H1 (cell line): Measurements from ENCODE around the gene MSI2. TPM values are rescaled to one million over a fixed set of nuclear protein-coding genes. Genes with fewer than 3 reads are reported as not detected.

Experiments
- CTCF ChIA-PET: fragments of 300-600 bp; sonication (Branson Sonifier 250); formaldehyde crosslinking; loops from one replicate; lab custom pipeline; 2021; ENCODE audit not compliant: partially characterized antibody; lab: Charles Lee
- POLR2A ChIA-PET: fragments of 300-600 bp; sonication (Branson Sonifier 250); formaldehyde crosslinking; loops from one replicate; lab custom pipeline; 2021; ENCODE audit warnings: inconsistent platforms; ENCODE audit not compliant: partially characterized antibody; lab: Charles Lee
- DNase-seq, 2 experiments: peaks; one replicate each; pipeline versions ENCODE4 v3.0.0 to v3.0.0-alpha.2; 2010 to 2022; ENCODE audit warnings: low spot score in 2 of 2, low read depth in 1 of 2, mixed read lengths in 1 of 2
- FAIRE-seq: peaks from 2 replicates; lab custom pipeline; 2011; peaks lifted over from hg19 to GRCh38; lab: Jason Lieb, UNC
- H2AFZ ChIP-seq: 2 replicates; pipeline ENCODE4 v1.8.1; 2012; ENCODE audit warnings: low read length, inconsistent platforms
- H2AK5ac ChIP-seq: 2 replicates; pipeline ENCODE4 v1.6.1; 2013; ENCODE audit warnings: low read depth, low read length
- H2BK120ac ChIP-seq: replicated peaks from 2 replicates; pipeline ENCODE3; 2013; ENCODE audit warnings: low read depth, low read length, inconsistent platforms
- H2BK12ac ChIP-seq: 2 replicates; pipeline ENCODE4 v1.6.1; 2013; ENCODE audit warnings: low read depth, low read length
- H2BK15ac ChIP-seq: 2 replicates; pipeline ENCODE4 v1.6.1; 2013; ENCODE audit warnings: low read length
- H2BK20ac ChIP-seq: 2 replicates; pipeline ENCODE4 v1.6.1; 2013; ENCODE audit warnings: low read length
- H2BK5ac ChIP-seq: 2 replicates; pipeline ENCODE4 v1.6.1; 2013; ENCODE audit warnings: low read depth, low read length
- H3K14ac ChIP-seq: 2 replicates; pipeline ENCODE4 v1.6.1; 2013; ENCODE audit warnings: inconsistent platforms; ENCODE audit not compliant: insufficient read length
- H3K18ac ChIP-seq: 2 replicates; pipeline ENCODE4 v1.6.1; 2013; ENCODE audit warnings: low read length; ENCODE audit errors: extremely low read depth
- H3K23ac ChIP-seq: 2 replicates; pipeline ENCODE4 v1.6.1; 2013; ENCODE audit warnings: inconsistent platforms; ENCODE audit not compliant: insufficient read length
- H3K23me2 ChIP-seq: 2 replicates; pipeline ENCODE4 v1.6.1; 2013; ENCODE audit warnings: low read depth, low read length
- H3K27ac ChIP-seq: 2 replicates; pipeline ENCODE4 v1.6.1; 2011; ENCODE audit warnings: low read depth, low read length, inconsistent platforms
- H3K27me3 ChIP-seq, 4 experiments: replicated peaks in 1 of 4; 1 replicate in 1 of 4; 2 replicates in 3 of 4; pipeline versions ENCODE4 v1.6.1 to v1.8.1; 2011 to 2013; ENCODE audit warnings: low read length in 3 of 4, mild to moderate bottlenecking in 3 of 4, inconsistent platforms in 2 of 4, mixed read lengths in 2 of 4, moderate library complexity in 1 of 4; ENCODE audit not compliant: control insufficient read depth in 3 of 4, insufficient read depth in 3 of 4; ENCODE audit errors: extremely low read depth in 1 of 4
- H3K36me3 ChIP-seq, 4 experiments: 2 replicates each; pipeline versions ENCODE4 v1.6.1 to v1.8.1; 2011 to 2013; ENCODE audit warnings: mild to moderate bottlenecking in 4 of 4, low read length in 3 of 4, moderate library complexity in 2 of 4, control low read depth in 1 of 4, inconsistent platforms in 1 of 4; ENCODE audit not compliant: insufficient read depth in 4 of 4, control insufficient read depth in 2 of 4
- H3K4ac ChIP-seq: replicated peaks from 2 replicates; pipeline ENCODE3; 2013; ENCODE audit warnings: low read length, low read depth, mixed read lengths, inconsistent platforms; ENCODE audit not compliant: insufficient read length
- H3K4me1 ChIP-seq, 4 experiments: replicated peaks in 1 of 4; 1 replicate in 1 of 4; 2 replicates in 3 of 4; pipeline versions ENCODE4 v1.6.1 to v1.8.1; 2011 to 2013; ENCODE audit warnings: low read length in 3 of 4, inconsistent platforms in 2 of 4, mixed read lengths in 1 of 4; ENCODE audit not compliant: insufficient read depth in 4 of 4, control insufficient read depth in 3 of 4
- H3K4me2 ChIP-seq, 2 experiments: 2 replicates each; pipeline versions ENCODE4 v1.6.1 to v1.8.1; 2011 to 2013; ENCODE audit warnings: low read depth in 2 of 2, low read length in 2 of 2, control low read depth in 1 of 2, inconsistent platforms in 1 of 2, mild to moderate bottlenecking in 1 of 2; ENCODE audit not compliant: insufficient read depth in 1 of 2
- H3K4me3 ChIP-seq, 4 experiments: fragments of 200-600, 300-600 bp in 1 of 4; sonication (generic), shearing (Covaris generic), sonication (Bioruptor Twin) in 1 of 4; 2 replicates each; pipeline versions ENCODE4 v1.5.1 to v1.8.1; 2011 to 2016; ENCODE audit warnings: low read length in 4 of 4, low read depth in 3 of 4, control low read depth in 2 of 4, inconsistent platforms in 2 of 4, mild to moderate bottlenecking in 2 of 4, mixed read lengths in 1 of 4, moderate library complexity in 1 of 4; ENCODE audit not compliant: insufficient read depth in 2 of 4; ENCODE audit errors: extremely low read depth in 1 of 4
- H3K56ac ChIP-seq: replicated peaks from 2 replicates; pipeline ENCODE3; 2013; ENCODE audit warnings: low read depth, mild to moderate bottlenecking, mixed read lengths, low read length, inconsistent platforms; ENCODE audit not compliant: insufficient read length
- H3K79me1 ChIP-seq: 2 replicates; pipeline ENCODE4 v1.6.1; 2013; ENCODE audit warnings: low read depth, low read length, control low read depth
- H3K79me2 ChIP-seq, 2 experiments: 2 replicates each; pipeline versions ENCODE4 v1.6.1 to v1.8.1; 2012 to 2013; ENCODE audit warnings: low read length in 2 of 2, mild to moderate bottlenecking in 2 of 2, inconsistent platforms in 1 of 2; ENCODE audit not compliant: insufficient read depth in 2 of 2, control insufficient read depth in 1 of 2
- H3K9ac ChIP-seq, 4 experiments: replicated peaks in 1 of 4; 1 replicate in 1 of 4; 2 replicates in 3 of 4; pipeline versions ENCODE4 v1.6.1 to v1.8.1; 2011 to 2013; ENCODE audit warnings: low read depth in 3 of 4, low read length in 3 of 4, control low read depth in 2 of 4, mild to moderate bottlenecking in 2 of 4, moderate library complexity in 2 of 4, inconsistent platforms in 1 of 4; ENCODE audit errors: extremely low read depth in 1 of 4
- H3K9me3 ChIP-seq, 2 experiments: 2 replicates each; pipeline versions ENCODE4 v1.6.1 to v1.8.1; 2012 to 2013; ENCODE audit warnings: mild to moderate bottlenecking in 2 of 2, moderate library complexity in 2 of 2, control low read depth in 1 of 2, inconsistent platforms in 1 of 2, low read depth in 1 of 2, low read length in 1 of 2, mixed read lengths in 1 of 2; ENCODE audit not compliant: insufficient read depth in 2 of 2
- H4K20me1 ChIP-seq, 2 experiments: replicated peaks in 1 of 2; 2 replicates each; pipeline versions ENCODE3 to v1.8.1; 2011 to 2013; ENCODE audit warnings: inconsistent platforms in 2 of 2, low read length in 2 of 2, mild to moderate bottlenecking in 1 of 2; ENCODE audit not compliant: insufficient read depth in 2 of 2, control insufficient read depth in 1 of 2
- H4K5ac ChIP-seq: 2 replicates; pipeline ENCODE4 v1.6.1; 2013; ENCODE audit warnings: low read length, low read depth, mixed read lengths, inconsistent platforms; ENCODE audit not compliant: insufficient read length
- H4K8ac ChIP-seq: 2 replicates; pipeline ENCODE4 v1.8.0; 2013; ENCODE audit warnings: mild to moderate bottlenecking, moderate library complexity, low read length, inconsistent platforms; ENCODE audit not compliant: insufficient read depth; ENCODE audit errors: extremely low read depth
- H4K91ac ChIP-seq: replicated peaks from 2 replicates; pipeline ENCODE3; 2013; ENCODE audit warnings: low read length, mixed read lengths, inconsistent platforms; ENCODE audit not compliant: insufficient read length
- BRCA1 ChIP-seq: IDR thresholded peaks from 2 replicates; pipeline ENCODE4 v1.6.1; 2012; ENCODE audit warnings: low read depth, low read length, improper control_type of control experiment
- CBX8 ChIP-seq: fragments of 300-800, 300-1000 bp; sonication (generic); IDR thresholded peaks from 2 replicates; pipeline ENCODE4 v1.7.1; 2016; ENCODE audit warnings: low read depth, low read length, borderline replicate concordance
- CHD1 ChIP-seq: IDR thresholded peaks from 2 replicates; pipeline ENCODE4 v1.6.1; 2012; ENCODE audit warnings: low read depth, low read length, improper control_type of control experiment
- CTCF ChIP-seq, 3 experiments: IDR thresholded peaks; 1 replicate in 2 of 3; 2 replicates in 1 of 3; pipeline versions ENCODE4 v1.5.1 to v1.6.1; 2011; ENCODE audit warnings: low read length in 3 of 3, mild to moderate bottlenecking in 3 of 3, inconsistent platforms in 2 of 3, low read depth in 1 of 3, moderate library complexity in 1 of 3; ENCODE audit not compliant: insufficient read depth in 1 of 3; ENCODE audit errors: control extremely low read depth in 1 of 3
- EGR1 ChIP-seq: IDR thresholded peaks from 2 replicates; pipeline ENCODE4 v1.6.1; 2011; ENCODE audit warnings: low read depth, low read length, borderline replicate concordance
- EP300 ChIP-seq, 2 experiments: IDR thresholded peaks; 1 replicate in 1 of 2; 2 replicates in 1 of 2; pipeline ENCODE4 v1.6.1; 2011 to 2012; ENCODE audit warnings: low read depth in 2 of 2, low read length in 2 of 2, mild to moderate bottlenecking in 2 of 2, borderline replicate concordance in 1 of 2, inconsistent platforms in 1 of 2, moderate library complexity in 1 of 2
- EZH2 ChIP-seq: fragments of 200-600 bp; sonication (generic); IDR thresholded peaks from 2 replicates; pipeline ENCODE4 v1.7.1; 2012; ENCODE audit warnings: low read depth, mild to moderate bottlenecking, moderate library complexity, low read length, inconsistent platforms; ENCODE audit not compliant: severe bottlenecking
- KDM1A ChIP-seq: fragments of 200-600, 300-600 bp; sonication (generic); IDR thresholded peaks from 2 replicates; pipeline ENCODE4 v1.7.1; 2016; ENCODE audit warnings: mild to moderate bottlenecking, low read length, borderline replicate concordance
- MAFK ChIP-seq: IDR thresholded peaks from 2 replicates; pipeline ENCODE4 v1.6.1; 2012; ENCODE audit warnings: low read depth, mild to moderate bottlenecking, improper control_type of control experiment, low read length
- RBBP5 ChIP-seq: IDR thresholded peaks from 2 replicates; pipeline ENCODE4 v1.7.1; 2012; ENCODE audit warnings: low read depth, mild to moderate bottlenecking, inconsistent platforms, low read length, moderate library complexity, borderline replicate concordance
- SRF ChIP-seq: IDR thresholded peaks from 2 replicates; pipeline ENCODE4 v1.6.1; 2011; ENCODE audit warnings: mild to moderate bottlenecking, low read depth, low read length, moderate library complexity
- YY1 ChIP-seq: IDR thresholded peaks from 2 replicates; pipeline ENCODE4 v1.6.1; 2011; ENCODE audit warnings: low read depth, mild to moderate bottlenecking, low read length
- WGBS, 2 experiments: shearing (Covaris generic) in 1 of 2; methylation state at CpG; one replicate each; pipeline versions ENCODE4 v1.1.6 to v1.1.7; 2013 to 2015; ENCODE audit warnings: low lambda C conversion rate in 2 of 2, mixed read lengths in 2 of 2, inconsistent platforms in 1 of 2, low coverage in 1 of 2, missing lambda C conversion rate in 1 of 2; ENCODE audit not compliant: insufficient replicate concordance in 2 of 2, insufficient coverage in 1 of 2, insufficient read length in 1 of 2; ENCODE audit errors: extremely low coverage in 1 of 2, missing lambda C conversion rate in 1 of 2; 5-methylcytosine and 5-hydroxymethylcytosine counted together
- polyA plus RNA-seq, 7 experiments: library from polyadenylated mRNA; depleted of rRNA in 3 of 7; stranded (reverse) in 5 of 7; unstranded in 2 of 7; fragments of >200 nt in 5 of 7; fragments of 200-250 nt in 2 of 7; gene quantifications; 1 replicate in 5 of 7; 2 replicates in 1 of 7; 4 replicates in 1 of 7; pipeline versions ENCODE4 v1.2.1 to v1.2.3, GENCODE V29; 2011 to 2013; ENCODE audit warnings: missing spikeins in 2 of 7, mixed read lengths in 2 of 7
- total RNA-seq: library from RNA; stranded (reverse); fragmentation: NEBNext Ultra II Directional; extraction: Animal tissue kit (Norgen Biotek cat#: 25700); gene quantifications from 2 replicates; pipeline ENCODE4 v1.2.1, GENCODE V29; 2021

Gene MSI2
- total and polyA plus RNA-seq, 2 of the 8 experiments (the other 6 are each of a cell fraction or from before 2014, with no cell fraction given) = 36.7 to 80.6 TPM

GRCh38 chr17:57732062-57732461 is 475.7 kb downstream of the MSI2 start:
- no peak overlapping the region for H3K4ac ChIP-seq
- no peak for FAIRE-seq
- no peak overlapping the region for H4K91ac ChIP-seq
- no peak for TF ChIP-seq YY1
- no peak for TF ChIP-seq EZH2
- no peak for TF ChIP-seq RBBP5
- no peak for TF ChIP-seq CTCF (IDR thresholded peaks at IDR 0.05; ENCODE audit: control extremely low read depth in 1 of 3, insufficient read depth in 1 of 3, low read depth in 1 of 3, low read length in 3 of 3)
- TF ChIP-seq EGR1 = no peak
- no peak for TF ChIP-seq CHD1
- TF ChIP-seq MAFK = no peak
- TF ChIP-seq CBX8 = no peak
- no peak for TF ChIP-seq BRCA1
- no peak for TF ChIP-seq KDM1A
- TF ChIP-seq SRF = no peak
- TF ChIP-seq EP300 (IDR thresholded peaks at IDR 0.05; ENCODE audit: borderline replicate concordance in 1 of 2, low read depth in 2 of 2, low read length in 2 of 2) = no peak

More at GRCh38 chr17:57732062-57732461, 475.7 kb downstream of the MSI2 start:
- Histone ChIP-seq H4K20me1 (no peaks in the 10 kb centered on the region), H3K4me3 (no peak overlapping the region), H2AK5ac (no peak overlapping the region), H3K18ac (no peak overlapping the region), H3K36me3 (no peaks in the 10 kb centered on the region), H3K9ac (no peak overlapping the region), H2BK15ac (no peak overlapping the region), H2AFZ (no peak overlapping the region), H4K5ac (no peak overlapping the region), H2BK120ac (no peak overlapping the region), H2BK20ac (no peak overlapping the region), H3K79me1 (no peaks in the 10 kb centered on the region), H4K8ac (no peak overlapping the region), H3K14ac (no peak overlapping the region), H3K4me1 (no peaks in the 10 kb centered on the region; a peak in 1 of 7 replicates), H3K27me3 (no peaks in the 10 kb centered on the region), H3K9me3 (no peaks in the 10 kb centered on the region), H3K27ac (no peak overlapping the region), H2BK5ac (no peak overlapping the region), H2BK12ac (no peak overlapping the region), H3K79me2 (no peaks in the 10 kb centered on the region), H3K4me2 (no peak overlapping the region), H3K23me2 (no peaks in the 10 kb centered on the region), H3K56ac (no peak overlapping the region), H3K23ac (no peak overlapping the region)
- ChIA-PET POLR2A (no interaction called here), CTCF (interaction anchor here (0.5 to 2.2 kb wide), 7 partner anchors 8 to 483 kb away, joined by 3 to 5 read pairs (median 3); no protein-coding TSS in a partner anchor)
- no peak for DNase-seq
- 79% methylated on average over 3 of the region's 3 CpGs; no CpG with 5 or more reads in 1 of the 2 experiments for WGBS, 2 experiments
